ENCODE data around the gene KIAA0319L.

GRCh38 chr1:35401049-35401448 is 156.2 kb downstream of the KIAA0319L start:
- TF ChIP-seq GATA2 (IDR thresholded peaks at IDR 0.05; ENCODE audit: low read depth, low read length) (no peak), GATA3 (IDR thresholded peaks at IDR 0.05; ENCODE audit: low read depth, low read length) (no peak)

Measured in SH-SY5Y (cell line).